Stimulated activated CD8-positive, alpha-beta memory T cell treated with anti-CD3 and anti-CD28 coated beads, Interleukin-4, amount 100 ng/mL, for 24 hours (primary cell): Measurements from ENCODE around the gene LTB4R.

Experiments
- DNase-seq: peaks from one replicate; pipeline ENCODE4 v3.0.0-alpha.2; 2020; ENCODE audit warnings: low read depth

The LTB4R gene, protein sequence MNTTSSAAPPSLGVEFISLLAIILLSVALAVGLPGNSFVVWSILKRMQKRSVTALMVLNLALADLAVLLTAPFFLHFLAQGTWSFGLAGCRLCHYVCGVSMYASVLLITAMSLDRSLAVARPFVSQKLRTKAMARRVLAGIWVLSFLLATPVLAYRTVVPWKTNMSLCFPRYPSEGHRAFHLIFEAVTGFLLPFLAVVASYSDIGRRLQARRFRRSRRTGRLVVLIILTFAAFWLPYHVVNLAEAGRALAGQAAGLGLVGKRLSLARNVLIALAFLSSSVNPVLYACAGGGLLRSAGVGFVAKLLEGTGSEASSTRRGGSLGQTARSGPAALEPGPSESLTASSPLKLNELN

DNA sequence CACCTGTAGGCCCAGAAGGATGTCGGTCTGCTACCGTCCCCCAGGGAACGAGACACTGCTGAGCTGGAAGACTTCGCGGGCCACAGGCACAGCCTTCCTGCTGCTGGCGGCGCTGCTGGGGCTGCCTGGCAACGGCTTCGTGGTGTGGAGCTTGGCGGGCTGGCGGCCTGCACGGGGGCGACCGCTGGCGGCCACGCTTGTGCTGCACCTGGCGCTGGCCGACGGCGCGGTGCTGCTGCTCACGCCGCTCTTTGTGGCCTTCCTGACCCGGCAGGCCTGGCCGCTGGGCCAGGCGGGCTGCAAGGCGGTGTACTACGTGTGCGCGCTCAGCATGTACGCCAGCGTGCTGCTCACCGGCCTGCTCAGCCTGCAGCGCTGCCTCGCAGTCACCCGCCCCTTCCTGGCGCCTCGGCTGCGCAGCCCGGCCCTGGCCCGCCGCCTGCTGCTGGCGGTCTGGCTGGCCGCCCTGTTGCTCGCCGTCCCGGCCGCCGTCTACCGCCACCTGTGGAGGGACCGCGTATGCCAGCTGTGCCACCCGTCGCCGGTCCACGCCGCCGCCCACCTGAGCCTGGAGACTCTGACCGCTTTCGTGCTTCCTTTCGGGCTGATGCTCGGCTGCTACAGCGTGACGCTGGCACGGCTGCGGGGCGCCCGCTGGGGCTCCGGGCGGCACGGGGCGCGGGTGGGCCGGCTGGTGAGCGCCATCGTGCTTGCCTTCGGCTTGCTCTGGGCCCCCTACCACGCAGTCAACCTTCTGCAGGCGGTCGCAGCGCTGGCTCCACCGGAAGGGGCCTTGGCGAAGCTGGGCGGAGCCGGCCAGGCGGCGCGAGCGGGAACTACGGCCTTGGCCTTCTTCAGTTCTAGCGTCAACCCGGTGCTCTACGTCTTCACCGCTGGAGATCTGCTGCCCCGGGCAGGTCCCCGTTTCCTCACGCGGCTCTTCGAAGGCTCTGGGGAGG lies at the start of gene LTB4R:
LTB4R (plus strand) TSS at position 857 of the 959 bp plus-strand sequence. CDS start 4,150 bp downstream, outside the sequence.
- DNase-seq = peak; percentile 47

- no peak for DNase-seq
Measured at GRCh38 chr14:24261969-24262327, 49.4 kb upstream of the LTB4R start.

GRCh38 chr14:24262821-24263733 lies 48.2 kb upstream of the LTB4R start, which contains the start of gene TGM1:
TGM1 (minus strand) TSS chr14:24263177; CDS start chr14:24262352, 825 bp downstream.
- DNase-seq = no peak

DNA sequence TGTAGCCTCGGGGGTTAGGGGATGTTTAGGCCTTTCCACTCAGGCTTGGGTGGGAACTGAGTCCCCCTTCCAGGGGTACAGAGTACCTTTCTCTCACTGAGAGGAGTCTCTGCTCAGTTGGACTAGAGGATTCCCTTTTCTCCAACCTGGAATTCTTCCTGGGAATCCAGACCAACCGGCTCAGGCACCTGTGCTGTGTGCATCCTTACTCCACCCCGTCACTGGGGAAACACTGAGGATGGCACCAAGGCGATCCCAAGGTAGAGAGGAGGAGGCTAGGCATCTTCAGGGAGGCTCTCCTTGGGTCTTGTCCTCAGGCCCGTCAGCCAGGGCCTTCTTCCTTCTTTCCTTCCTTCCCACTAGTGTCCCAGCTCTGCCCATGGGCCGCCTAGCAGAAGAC lies 47.5 kb upstream of the LTB4R start:
- DNase-seq = no peak

- DNase-seq = no peak
Measured at GRCh38 chr14:24264298-24264697, 47.0 kb upstream of the LTB4R start.

DNA sequence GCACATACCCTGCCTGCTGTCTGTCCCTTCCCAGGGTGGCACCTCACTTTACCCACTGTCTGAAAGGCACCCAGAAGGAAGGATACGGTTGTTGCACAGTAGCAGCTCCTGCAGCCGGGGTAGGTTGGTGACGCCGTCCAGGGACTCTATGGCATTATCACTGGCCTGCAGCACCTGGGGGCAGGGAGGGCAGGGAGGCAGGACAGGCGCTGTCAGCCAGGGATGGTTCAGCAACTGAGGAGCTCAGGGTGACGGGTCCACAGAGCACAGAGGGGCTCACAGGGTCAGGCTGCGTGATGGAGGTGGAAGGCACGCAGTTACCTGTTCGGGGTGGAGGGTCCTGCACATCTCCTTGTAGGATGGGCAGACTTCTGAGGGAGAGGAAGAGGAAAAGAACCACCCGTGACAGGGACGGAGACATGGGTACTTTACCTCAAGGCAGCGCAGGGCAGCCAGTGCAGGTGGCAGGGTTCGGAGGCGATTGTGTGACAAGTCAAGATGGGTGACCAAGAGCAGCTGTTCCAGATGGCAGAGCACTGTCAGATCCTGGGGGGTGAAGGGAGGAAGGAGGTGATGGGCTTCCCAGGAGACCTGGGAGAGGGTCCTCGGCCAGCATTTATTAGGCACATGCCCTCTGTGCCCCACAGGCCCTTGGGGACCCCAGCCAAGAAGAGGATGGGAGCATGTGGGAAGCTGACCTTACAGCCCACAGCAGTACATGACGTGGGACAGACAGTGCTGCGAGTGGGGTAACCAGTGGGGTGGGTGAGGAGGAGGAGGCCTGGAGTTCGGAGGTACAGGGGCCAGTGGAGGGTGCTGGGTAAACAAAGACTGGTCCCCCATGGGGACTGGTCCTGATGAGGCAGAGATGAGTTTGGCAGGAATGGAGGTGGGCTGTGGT lies 44.7 kb upstream of the LTB4R start:
- no peak for DNase-seq

DNA sequence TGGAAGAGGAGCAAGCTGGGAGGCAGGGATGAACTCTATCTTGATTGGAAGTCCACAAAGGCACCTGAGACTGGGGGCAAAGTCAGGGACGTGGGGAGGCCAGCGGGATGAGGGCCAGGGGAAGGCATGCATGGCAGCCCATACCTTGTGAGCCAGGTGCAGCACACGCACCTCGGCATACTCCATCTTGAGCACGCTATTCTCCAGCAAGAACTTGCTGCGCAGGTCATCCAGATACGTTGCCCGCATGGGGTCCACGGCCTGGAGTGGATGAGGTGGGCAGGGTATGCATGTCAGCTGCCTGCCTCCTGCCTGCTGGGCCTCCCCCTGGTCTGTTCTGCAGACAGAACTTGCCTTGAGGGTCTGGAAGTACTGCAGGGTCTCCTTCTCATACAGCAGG lies 43.8 kb upstream of the LTB4R start:
- DNase-seq = no peak

DNA sequence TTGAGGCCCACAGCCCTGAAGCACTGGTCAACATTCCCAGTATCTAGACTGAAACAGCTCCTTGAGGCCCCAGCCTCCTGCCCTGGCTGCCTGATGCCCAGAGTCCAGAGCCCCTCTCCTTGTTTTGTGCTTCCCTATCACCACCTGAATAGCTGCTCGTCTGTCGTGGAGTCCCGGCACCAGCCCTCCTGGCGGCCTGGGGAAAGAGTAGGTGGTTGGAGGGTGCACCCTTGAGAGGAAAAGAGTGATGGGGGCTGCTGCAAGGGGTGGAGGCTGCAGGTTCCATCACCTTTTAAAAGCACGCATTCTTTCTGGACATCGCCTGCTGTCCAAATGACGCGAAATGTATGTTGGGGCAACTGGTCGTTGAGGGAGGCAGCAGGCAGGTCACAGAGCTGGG lies 43.1 kb upstream of the LTB4R start:
- no peak for DNase-seq

GRCh38 chr14:24269368-24269767 lies 41.9 kb upstream of the LTB4R start:
- DNase-seq = no peak

DNA sequence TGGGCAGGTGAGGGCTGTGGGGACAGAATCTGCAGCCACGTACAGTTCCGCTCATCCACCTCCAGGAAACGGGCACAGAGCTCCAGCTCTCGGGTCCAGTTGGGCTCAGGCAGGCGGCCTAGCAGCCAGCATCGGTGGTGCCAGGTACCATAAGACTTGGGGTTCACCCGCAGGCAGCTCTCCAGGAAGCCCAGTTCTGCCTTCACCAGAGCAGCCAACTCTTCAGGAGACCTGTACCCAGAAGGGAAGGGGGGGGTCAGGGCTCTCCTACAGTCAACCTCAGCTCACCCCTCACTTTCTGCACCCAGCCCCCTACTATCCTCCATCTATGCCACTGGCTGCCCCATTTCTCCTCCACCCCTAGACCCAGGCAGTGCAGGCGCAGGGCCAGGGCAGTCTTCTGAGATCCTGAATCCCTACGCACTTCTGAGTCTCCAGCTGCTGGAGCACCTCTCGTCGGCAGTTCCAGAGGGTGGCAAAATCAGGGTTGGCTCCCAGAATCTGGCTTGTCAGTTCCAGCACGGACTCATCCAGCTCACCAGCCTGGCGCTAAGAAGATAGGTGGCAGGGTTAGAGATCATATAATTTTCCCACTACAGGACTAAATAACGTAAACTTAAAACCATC lies 41.3 kb upstream of the LTB4R start:
- DNase-seq = no peak

GRCh38 chr14:24270537-24271133 lies 40.7 kb upstream of the LTB4R start:
- no peak for DNase-seq

DNA sequence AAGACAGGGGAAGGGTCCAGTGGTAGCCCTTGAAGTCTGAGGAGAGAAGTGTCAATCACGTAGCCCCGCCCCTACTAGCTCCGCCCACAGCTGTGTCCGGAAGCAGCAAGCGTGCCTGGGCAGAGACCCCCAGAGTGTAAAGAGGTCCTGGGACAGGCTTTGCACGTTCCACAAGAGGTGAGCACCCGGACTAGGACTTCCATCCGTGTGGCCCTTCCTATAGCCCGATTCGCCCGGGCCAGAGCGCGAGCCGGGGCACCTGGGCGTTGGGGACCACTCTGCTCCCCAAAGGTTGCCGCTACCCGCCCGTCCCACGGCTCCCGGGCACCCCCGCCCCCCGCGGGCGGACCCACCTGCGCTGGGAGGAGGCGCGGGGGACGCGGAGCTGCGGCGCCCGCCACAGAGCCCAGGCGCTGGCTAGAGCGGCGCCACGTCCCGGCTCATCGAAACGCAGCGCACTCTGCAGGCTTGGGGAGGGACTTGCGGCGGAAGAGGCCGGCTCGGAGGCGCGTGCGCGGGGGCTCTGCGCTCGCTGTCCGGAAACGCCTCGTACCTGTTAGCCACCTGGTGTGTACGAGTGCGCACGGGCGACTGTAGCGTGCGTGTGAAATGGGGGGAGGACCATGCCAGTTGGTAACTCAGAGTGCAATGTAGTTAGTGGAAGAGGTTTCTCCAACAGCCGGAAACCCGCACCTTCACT lies 40.0 kb upstream of the LTB4R start, which contains the start of gene RABGGTA:
RABGGTA (minus strand) TSS at position 464 of the 700 bp plus-strand sequence. CDS start 482 bp downstream, outside the sequence.
- DNase-seq = peak; percentile 78

DNA sequence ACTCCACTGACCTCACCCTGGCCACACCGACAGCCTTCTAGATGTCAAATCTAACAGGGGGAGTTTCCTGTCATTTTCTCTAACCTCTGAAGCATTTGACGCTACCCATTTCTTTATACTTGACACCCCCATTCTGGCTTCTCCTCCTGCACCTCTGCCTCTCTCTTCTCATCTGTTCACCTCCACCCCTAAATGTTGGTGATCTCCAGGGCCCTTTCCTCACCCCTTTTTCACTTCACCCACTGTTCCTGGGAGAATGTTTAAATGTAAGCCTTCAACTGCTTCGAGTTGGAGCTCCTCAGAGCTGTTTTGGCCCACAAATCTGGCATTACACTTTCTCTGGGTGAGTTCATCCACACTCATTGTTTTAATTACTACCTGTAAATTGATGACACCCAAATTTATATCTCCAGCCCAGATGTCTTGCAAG lies 39.5 kb upstream of the LTB4R start:
- no peak for DNase-seq

DNA sequence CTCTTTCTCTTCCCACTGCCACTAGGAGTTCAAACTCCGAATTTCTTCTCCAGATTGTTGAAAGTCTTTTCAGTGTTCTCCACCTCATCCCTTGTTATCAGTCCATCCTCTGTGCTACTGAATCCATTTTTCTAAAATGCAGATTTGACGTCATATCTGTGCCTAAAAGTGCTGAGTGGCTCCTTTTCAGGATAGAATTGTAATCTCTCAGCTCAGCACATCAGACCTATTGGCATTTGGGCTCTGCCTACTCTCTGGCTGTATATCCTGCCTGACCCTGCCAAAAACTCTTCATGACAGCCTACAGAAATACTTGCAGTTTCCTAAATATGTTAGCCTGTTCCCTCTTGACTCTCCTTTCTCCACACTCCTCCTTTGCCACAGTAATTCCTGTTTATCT lies 38.8 kb upstream of the LTB4R start:
- no peak for DNase-seq

GRCh38 chr14:24273422-24273998 lies 37.8 kb upstream of the LTB4R start:
- DNase-seq = no peak

DNA sequence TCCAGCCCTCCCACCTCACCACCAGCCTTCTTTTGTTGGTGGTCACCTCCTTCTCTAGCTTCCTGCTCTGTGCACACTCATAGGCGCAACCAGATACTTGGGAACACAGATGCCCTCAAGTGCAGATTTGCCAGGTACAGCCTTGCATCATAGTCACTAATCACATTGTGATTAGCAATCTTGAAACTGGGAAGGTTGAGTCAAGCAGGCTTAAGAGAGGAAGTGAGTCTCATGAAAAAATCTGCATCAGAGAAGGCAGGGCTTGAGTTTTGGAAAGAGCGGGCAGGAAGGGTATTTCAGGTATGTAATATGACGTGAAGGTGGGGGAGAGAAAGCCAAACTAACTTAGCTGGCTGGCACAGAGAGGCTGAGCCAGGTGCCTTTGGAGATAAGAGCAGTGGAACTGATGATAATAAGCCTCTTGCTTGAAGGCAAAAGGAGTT lies 37.2 kb upstream of the LTB4R start:
- no peak for DNase-seq

DNA sequence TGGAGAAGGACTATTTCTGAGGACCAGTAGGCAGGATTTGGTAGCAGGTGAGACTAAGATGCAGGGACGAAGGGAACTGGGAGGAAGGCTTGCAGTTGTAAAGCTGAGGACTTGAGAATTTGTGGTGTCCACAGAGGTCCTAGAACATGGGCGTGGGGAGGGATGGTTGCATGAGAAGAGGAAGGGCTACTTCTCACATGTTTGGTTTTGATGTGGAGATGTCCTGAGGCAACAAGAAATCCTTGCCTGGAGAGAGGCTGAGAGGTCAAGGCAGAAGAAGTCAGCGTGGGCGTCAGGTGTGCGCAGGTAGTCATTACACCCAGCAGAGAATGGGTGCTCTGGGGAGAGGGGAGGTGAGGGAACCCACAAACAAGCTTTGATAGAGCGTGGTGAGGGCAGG lies 34.2 kb upstream of the LTB4R start:
- no peak for DNase-seq

- DNase-seq = no peak
Measured at GRCh38 chr14:24277606-24278321, 33.5 kb upstream of the LTB4R start.
